SH-SY5Y (cell line): Measurements from ENCODE around the gene IFI6.

ENCODE experiments used
- GATA2 ChIP-seq: IDR thresholded peaks from 2 replicates; pipeline ENCODE4 v1.6.1; 2011; ENCODE audit warnings: mild to moderate bottlenecking, low read depth, low read length
- GATA3 ChIP-seq: IDR thresholded peaks from 2 replicates; pipeline ENCODE4 v1.6.1; 2011; ENCODE audit warnings: low read depth, mild to moderate bottlenecking, low read length, moderate library complexity

DNA sequence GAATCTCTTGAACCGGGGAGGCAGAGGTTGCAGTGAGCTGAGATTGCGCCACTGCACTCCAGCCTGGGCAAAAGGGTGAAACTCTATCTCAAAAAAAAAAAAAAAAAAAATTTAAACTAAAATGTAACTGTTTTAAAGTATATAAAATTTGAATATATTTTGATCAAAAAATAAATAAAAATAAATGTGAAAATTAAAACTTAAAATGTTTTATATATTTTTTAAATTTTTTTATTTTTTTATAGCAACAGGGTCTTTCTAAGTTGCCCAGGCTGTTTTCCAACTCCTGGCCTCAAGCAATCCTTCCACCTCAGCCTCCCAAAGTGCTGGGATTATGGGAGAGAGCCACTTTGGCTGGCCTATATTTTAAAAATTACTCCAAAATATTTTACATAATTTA lies 38.6 kb upstream of the IFI6 start:
- TF ChIP-seq GATA2, result no peak
- TF ChIP-seq GATA3, result no peak
